K562 (cell line): ENCODE measurements around the gene ARHGAP15.

Experiments used
- CTCF ChIP-seq, 3 experiments: IDR thresholded peaks in 2 of 3; conservative IDR thresholded peaks in 1 of 3; 2 replicates each; pipeline ENCODE4 v1.5.1; 2011 to 2012; ENCODE audit warnings: low read length in 3 of 3, mild to moderate bottlenecking in 3 of 3, control low read depth in 2 of 3, improper control_type of control experiment in 1 of 3, inconsistent platforms in 1 of 3, low read depth in 1 of 3, mixed read lengths in 1 of 3, moderate library complexity in 1 of 3; ENCODE audit not compliant: insufficient read depth in 2 of 3
- FOXA1 ChIP-seq: fragments of 450-650 bp; IDR thresholded peaks from 2 replicates; pipeline ENCODE4 v1.6.1; 2016; ENCODE audit warnings: mild to moderate bottlenecking, borderline replicate concordance
- HDAC6 ChIP-seq: IDR thresholded peaks from 2 replicates; pipeline ENCODE4 v1.6.1; 2012; ENCODE audit warnings: low read depth, mild to moderate bottlenecking, control low read depth, inconsistent platforms, low read length, moderate library complexity
- JUND ChIP-seq, 2 experiments: IDR thresholded peaks; 2 replicates in 1 of 2; 3 replicates in 1 of 2; pipeline ENCODE4 v1.6.1; 2011; ENCODE audit warnings: borderline replicate concordance in 2 of 2, low read depth in 2 of 2, low read length in 2 of 2, improper control_type of control experiment in 1 of 2, missing biosample characterization in 1 of 2, missing genetic modification characterization in 1 of 2, missing genetic modification reagents in 1 of 2
- KLF6 ChIP-seq: fragments of 250-450 bp; sonication (Bioruptor Pico); IDR thresholded peaks from 2 replicates; pipeline ENCODE4 v1.4.0; 2020; ENCODE audit warnings: mild to moderate bottlenecking, moderate library complexity, borderline replicate concordance
- PHB2 ChIP-seq: fragments of 450-650 bp; IDR thresholded peaks from 2 replicates; pipeline ENCODE4 v1.6.1; 2017; ENCODE audit warnings: low read depth
- RAD51 ChIP-seq: fragments of 450-650 bp; IDR thresholded peaks from 2 replicates; pipeline ENCODE4 v1.7.1; 2016; ENCODE audit warnings: low read depth, mild to moderate bottlenecking, borderline replicate concordance
- ZC3H4 ChIP-seq: sonication (generic); formaldehyde crosslinking; IDR thresholded peaks from 2 replicates; pipeline ENCODE4 v1.9.0; 2021; ENCODE audit warnings: missing genetic modification reagents, borderline replicate concordance
- ZFX ChIP-seq: sonication (generic); formaldehyde crosslinking; IDR thresholded peaks from 2 replicates; pipeline ENCODE4 v1.8.0; 2022; ENCODE audit warnings: mild to moderate bottlenecking, missing genetic modification reagents, moderate library complexity
- ZNF239 ChIP-seq: fragments of 250-450 bp; sonication (Bioruptor Pico); IDR thresholded peaks from 2 replicates; pipeline ENCODE4 v1.4.0; 2020; ENCODE audit warnings: mild to moderate bottlenecking
- ZNF318 ChIP-seq, 2 experiments: fragments of 450-650 bp; IDR thresholded peaks; 2 replicates each; pipeline ENCODE4 v1.6.1; 2016; ENCODE audit warnings: mild to moderate bottlenecking in 2 of 2, borderline replicate concordance in 1 of 2, low read depth in 1 of 2, moderate library complexity in 1 of 2

- TF ChIP-seq HDAC6: no peak
- TF ChIP-seq PHB2: no peak
- TF ChIP-seq ZNF318 (IDR thresholded peaks at IDR 0.05; ENCODE audit: borderline replicate concordance in 1 of 2, low read depth in 1 of 2): no peak
- TF ChIP-seq CTCF (IDR thresholded peaks at IDR 0.05 in 2 of 3, conservative IDR thresholded peaks at IDR 0.05 in 1 of 3; ENCODE audit: insufficient read depth in 2 of 3, low read depth in 1 of 3, low read length in 3 of 3): no peak
- no peak for TF ChIP-seq ZFX
- TF ChIP-seq JUND (IDR thresholded peaks at IDR 0.05; ENCODE audit: borderline replicate concordance, low read depth, low read length): no peak
- TF ChIP-seq JUND (tag; IDR thresholded peaks at IDR 0.05; ENCODE audit: borderline replicate concordance, low read depth, low read length): no peak
- TF ChIP-seq FOXA1: no peak
- no peak for TF ChIP-seq ZC3H4 (CRISPR knock-in tag)
- TF ChIP-seq ZNF239 (CRISPR knock-in tag): no peak
- TF ChIP-seq KLF6: no peak
- no peak for TF ChIP-seq RAD51
These were observed 395.6 kb downstream of the ARHGAP15 start for GRCh38 chr2:143524559-143525401.
